Adipocyte (in vitro differentiated cells): ENCODE data around the gene SLC19A2.

ENCODE experiments used
- DNase-seq: peaks from one replicate; pipeline ENCODE4 v3.0.0-alpha.2; 2015; ENCODE audit warnings: low read depth
- H3K27me3 ChIP-seq: replicated peaks from 2 replicates; pipeline ENCODE4 v1.7.0; 2013; ENCODE audit warnings: mild to moderate bottlenecking, low read length, moderate library complexity; ENCODE audit not compliant: control insufficient read depth, insufficient read depth
- H3K36me3 ChIP-seq: 2 replicates; pipeline ENCODE4 v1.7.0; 2013; ENCODE audit warnings: low read length, mild to moderate bottlenecking, moderate library complexity; ENCODE audit not compliant: control insufficient read depth, insufficient read depth, severe bottlenecking
- H3K4me1 ChIP-seq: 2 replicates; pipeline ENCODE4 v1.7.0; 2013; ENCODE audit warnings: mild to moderate bottlenecking, low read length, moderate library complexity; ENCODE audit not compliant: control insufficient read depth, insufficient read depth
- H3K4me3 ChIP-seq: 2 replicates; pipeline ENCODE4 v1.7.0; 2013; ENCODE audit warnings: mild to moderate bottlenecking, low read length, moderate library complexity
- H3K9ac ChIP-seq: 2 replicates; pipeline ENCODE4 v1.7.0; 2013; ENCODE audit warnings: mild to moderate bottlenecking, low read length, moderate library complexity
- H3K9me3 ChIP-seq: 2 replicates; pipeline ENCODE4 v1.7.0; 2013; ENCODE audit warnings: mild to moderate bottlenecking, low read length, moderate library complexity; ENCODE audit not compliant: control insufficient read depth

Gene SLC19A2

GRCh38 chr1:169523904-169524303 is 38.2 kb upstream of the SLC19A2 start:
- H3K27me3 ChIP-seq: no peaks in the 10 kb centered on the region
- H3K4me1 ChIP-seq: peaks cover 29% of the 10 kb centered on the region
- no peak overlapping the region for H3K4me3 ChIP-seq
- no peak overlapping the region for H3K9ac ChIP-seq
- no peaks in the 10 kb centered on the region for H3K9me3 ChIP-seq
- no peak for DNase-seq
- peaks cover 9% of the 10 kb centered on the region for H3K36me3 ChIP-seq

- H3K36me3 ChIP-seq: peaks cover 12% of the 10 kb centered on the region
- no peak overlapping the region for H3K4me3 ChIP-seq
- H3K9me3 ChIP-seq: no peaks in the 10 kb centered on the region
These were observed 35.5 kb upstream of the SLC19A2 start for GRCh38 chr1:169521226-169521625.

GRCh38 chr1:169517558-169518186 is 31.9 kb upstream of the SLC19A2 start:
- Histone ChIP-seq H3K9ac (no peak overlapping the region), H3K27me3 (no peaks in the 10 kb centered on the region), H3K9me3 (no peaks in the 10 kb centered on the region), H3K36me3 (peaks cover 8% of the 10 kb centered on the region), H3K4me3 (no peak overlapping the region), H3K4me1 (peaks cover 27% of the 10 kb centered on the region)
- no peak for DNase-seq

More at GRCh38 chr1:169521226-169521625, 35.5 kb upstream of the SLC19A2 start:
- no peaks in the 10 kb centered on the region for H3K27me3 ChIP-seq
- H3K9ac ChIP-seq: no peak overlapping the region
- H3K4me1 ChIP-seq: peaks cover 12% of the 10 kb centered on the region
- no peak for DNase-seq

- no peak for DNase-seq
- Histone ChIP-seq H3K36me3 (peaks cover 8% of the 10 kb centered on the region), H3K27me3 (no peaks in the 10 kb centered on the region), H3K9ac (no peak overlapping the region), H3K4me3 (no peak overlapping the region), H3K4me1 (peaks cover 41% of the 10 kb centered on the region), H3K9me3 (no peaks in the 10 kb centered on the region)
These were observed 29.9 kb upstream of the SLC19A2 start for GRCh38 chr1:169515641-169516040.

- peaks cover 51% of the 10 kb centered on the region for H3K4me1 ChIP-seq
- no peaks in the 10 kb centered on the region for H3K9me3 ChIP-seq
- peak overlapping the region; percentile 20 for H3K4me3 ChIP-seq
- no peak for DNase-seq
- H3K27me3 ChIP-seq: no peaks in the 10 kb centered on the region
- H3K9ac ChIP-seq: peak overlapping the region; percentile 10
- peaks cover 4% of the 10 kb centered on the region for H3K36me3 ChIP-seq
These were observed 29.0 kb upstream of the SLC19A2 start for GRCh38 chr1:169514566-169515270.

GRCh38 chr1:169513208-169513607 is 27.5 kb upstream of the SLC19A2 start:
- H3K9me3 ChIP-seq: no peaks in the 10 kb centered on the region
- H3K36me3 ChIP-seq: peaks cover 2% of the 10 kb centered on the region
- H3K4me1 ChIP-seq: peaks cover 66% of the 10 kb centered on the region
- DNase-seq: peak; percentile 16
- no peak overlapping the region for H3K4me3 ChIP-seq
- H3K27me3 ChIP-seq: no peaks in the 10 kb centered on the region
- H3K9ac ChIP-seq: peak overlapping the region; percentile 70

- H3K27me3 ChIP-seq: no peaks in the 10 kb centered on the region
- peak; percentile 63 for DNase-seq
These were observed 25.7 kb upstream of the SLC19A2 start for GRCh38 chr1:169511316-169512005.

GRCh38 chr1:169510060-169510459 is 24.3 kb upstream of the SLC19A2 start:
- Histone ChIP-seq H3K36me3 (no peaks in the 10 kb centered on the region), H3K9ac (no peak overlapping the region), H3K4me3 (no peak overlapping the region), H3K9me3 (no peaks in the 10 kb centered on the region), H3K27me3 (no peaks in the 10 kb centered on the region), H3K4me1 (peaks cover 69% of the 10 kb centered on the region)
- no peak for DNase-seq

More at GRCh38 chr1:169511316-169512005, 25.7 kb upstream of the SLC19A2 start:
- H3K9me3 ChIP-seq: no peaks in the 10 kb centered on the region
- H3K9ac ChIP-seq: peak overlapping the region; percentile 66
- H3K36me3 ChIP-seq: no peaks in the 10 kb centered on the region
- peaks cover 72% of the 10 kb centered on the region for H3K4me1 ChIP-seq
- peak overlapping the region; percentile 42 for H3K4me3 ChIP-seq

GRCh38 chr1:169509354-169509753 is 23.6 kb upstream of the SLC19A2 start:
- no peak for DNase-seq
- Histone ChIP-seq H3K27me3 (no peaks in the 10 kb centered on the region), H3K36me3 (no peaks in the 10 kb centered on the region), H3K4me1 (peaks cover 62% of the 10 kb centered on the region), H3K4me3 (no peak overlapping the region), H3K9me3 (no peaks in the 10 kb centered on the region), H3K9ac (peak overlapping the region; percentile 33)

GRCh38 chr1:169508432-169509338 is 22.9 kb upstream of the SLC19A2 start:
- Histone ChIP-seq H3K4me1 (peaks cover 55% of the 10 kb centered on the region), H3K4me3 (peak overlapping the region; percentile 28), H3K9ac (peak overlapping the region; percentile 33), H3K27me3 (no peaks in the 10 kb centered on the region), H3K36me3 (no peaks in the 10 kb centered on the region), H3K9me3 (no peaks in the 10 kb centered on the region)
- no peak for DNase-seq
